K562 (cell line): ENCODE data around the gene GNB5. TPM values are rescaled to one million over a fixed set of nuclear protein-coding genes. Genes with fewer than 3 reads are reported as not detected.

Experiments used
- ATAC-seq: fragments of 200-7000 bp; cut with Tn5 transposase; 3 replicates; pipeline ENCODE4 v1.9.1; 2020; ENCODE audit warnings: moderate library complexity
- BruUV-seq: library from RNA; stranded (reverse); fragments of 400-500 nt; replicated peaks from 2 replicates; lab custom pipeline; 2021; lab: Mats Ljungman, UMichigan
- CTCF ChIA-PET: fragments of 300-600 bp; formaldehyde crosslinking; extraction: SDS; loops from one replicate; lab custom pipeline; 2021; ENCODE audit warnings: low intra/inter-chr PET ratio; lab: Yijun Ruan, JAX
- POLR2A ChIA-PET: fragments of 300-600, 350-650 bp; sonication (Branson Sonifier 250); formaldehyde crosslinking; extraction: SDS; loops from one replicate; lab custom pipeline; 2021; ENCODE audit warnings: antibody characterized with exemption, inconsistent platforms; lab: Yijun Ruan, JAX
- DNase-seq, 4 experiments: peaks; one replicate each; pipeline versions ENCODE4 v3.0.0 to v3.0.0-alpha.2; 2011 to 2018; ENCODE audit warnings: low spot score in 3 of 4, mixed read lengths in 3 of 4; ENCODE audit errors: extremely low read depth in 1 of 4
- FAIRE-seq: peaks from 2 replicates; lab custom pipeline; 2011; peaks lifted over from hg19 to GRCh38; lab: Jason Lieb, UNC
- H2AFZ ChIP-seq: 2 replicates; pipeline ENCODE4 v1.6.0; 2011; ENCODE audit warnings: low read depth, low read length, control low read depth, inconsistent platforms
- H3K27ac ChIP-seq: fragments of 200-600 bp; 3 replicates; pipeline ENCODE4 v1.8.0; 2011; ENCODE audit warnings: low read depth, mild to moderate bottlenecking, control low read depth, inconsistent platforms, low read length, moderate library complexity, mixed read lengths; ENCODE audit errors: extremely low read depth
- H3K27me3 ChIP-seq, 2 experiments: fragments of 300-600 bp in 1 of 2; 2 replicates in 1 of 2; 3 replicates in 1 of 2; pipeline versions ENCODE4 v1.6.0 to v1.8.0; 2011; ENCODE audit warnings: inconsistent platforms in 2 of 2, low read length in 2 of 2, mild to moderate bottlenecking in 1 of 2, mixed read lengths in 1 of 2, moderate library complexity in 1 of 2; ENCODE audit not compliant: control insufficient read depth in 2 of 2, insufficient read depth in 2 of 2
- H3K36me3 ChIP-seq: fragments of 300-600 bp; 3 replicates; pipeline ENCODE4 v1.8.0; 2011; ENCODE audit warnings: mild to moderate bottlenecking, low read length, inconsistent platforms; ENCODE audit not compliant: control insufficient read depth, insufficient read depth
- H3K4me1 ChIP-seq, 2 experiments: fragments of 200-600 bp in 1 of 2; replicated peaks in 1 of 2; 2 replicates in 1 of 2; 3 replicates in 1 of 2; pipeline versions ENCODE4 v1.5.1 to v1.8.0; 2011; ENCODE audit warnings: inconsistent platforms in 2 of 2, low read length in 2 of 2, mild to moderate bottlenecking in 1 of 2, mixed read lengths in 1 of 2, moderate library complexity in 1 of 2; ENCODE audit not compliant: control insufficient read depth in 2 of 2, insufficient read depth in 2 of 2
- H3K4me2 ChIP-seq: 2 replicates; pipeline ENCODE4 v1.6.1; 2011; ENCODE audit warnings: low read length, control low read depth, inconsistent platforms, mixed read lengths; ENCODE audit not compliant: insufficient read depth
- H3K4me3 ChIP-seq: fragments of 200-600 bp; sonication (generic), shearing (Covaris generic); 2 replicates; pipeline ENCODE4 v1.5.1; 2016; ENCODE audit warnings: control low read depth, inconsistent platforms
- H3K79me2 ChIP-seq: fragments of 200-600 bp; 3 replicates; pipeline ENCODE4 v1.8.0; 2011; ENCODE audit warnings: low read length, inconsistent platforms; ENCODE audit not compliant: control insufficient read depth, insufficient read depth
- H3K9ac ChIP-seq, 2 experiments: 2 replicates each; pipeline versions ENCODE4 v1.6.0 to v1.6.1; 2011; ENCODE audit warnings: low read depth in 2 of 2, low read length in 2 of 2, control low read depth in 1 of 2, inconsistent platforms in 1 of 2, mild to moderate bottlenecking in 1 of 2, mixed read lengths in 1 of 2; ENCODE audit not compliant: insufficient read depth in 1 of 2
- H3K9me1 ChIP-seq: one replicate; pipeline ENCODE4 v1.6.0; 2011; ENCODE audit warnings: inconsistent platforms, mild to moderate bottlenecking, low read length, moderate library complexity; ENCODE audit not compliant: control insufficient read depth, insufficient read depth
- H3K9me3 ChIP-seq: replicated peaks from 2 replicates; pipeline ENCODE4 v1.5.1; 2011; ENCODE audit warnings: low read depth, low read length, inconsistent platforms; ENCODE audit not compliant: control insufficient read depth, insufficient read depth
- H4K20me1 ChIP-seq: replicated peaks from 2 replicates; pipeline ENCODE4 v1.6.1; 2011; ENCODE audit warnings: low read length, inconsistent platforms, mixed read lengths; ENCODE audit not compliant: control insufficient read depth, insufficient read depth
- NFATC3 ChIP-seq: fragments of 450-650 bp; IDR thresholded peaks from 2 replicates; pipeline ENCODE4 v1.6.1; 2017; ENCODE audit warnings: mild to moderate bottlenecking
- NFIC ChIP-seq: fragments of 450-650 bp; IDR thresholded peaks from 2 replicates; pipeline ENCODE4 v1.6.1; 2017; ENCODE audit warnings: mild to moderate bottlenecking, inconsistent platforms
- NFIX ChIP-seq: fragments of 250-450 bp; sonication (Bioruptor Pico); IDR thresholded peaks from 2 replicates; pipeline ENCODE4 v1.4.0; 2020; ENCODE audit warnings: low read depth, mild to moderate bottlenecking, moderate library complexity
- RAD21 ChIP-seq, 2 experiments: fragments of 250-450 bp in 1 of 2; fragments of 450-650 bp in 1 of 2; sonication (Bioruptor Pico) in 1 of 2; formaldehyde crosslinking in 1 of 2; IDR thresholded peaks in 1 of 2; conservative IDR thresholded peaks in 1 of 2; 2 replicates each; pipeline versions ENCODE4 v1.4.0 to v1.8.0; 2020 to 2022; ENCODE audit warnings: mild to moderate bottlenecking in 2 of 2, moderate library complexity in 1 of 2
- SMAD1 ChIP-seq: fragments of 150-350 bp; IDR thresholded peaks from 2 replicates; pipeline ENCODE4 v1.6.1; 2014; ENCODE audit warnings: low read length, low read depth; ENCODE audit not compliant: partially characterized antibody
- ZNF780A ChIP-seq: fragments of 250-450 bp; sonication (Bioruptor Pico); IDR thresholded peaks from 2 replicates; pipeline ENCODE4 v1.5.0; 2021; ENCODE audit warnings: mild to moderate bottlenecking
- WGBS: fragments of 100-300 bp; shearing (Covaris generic); methylation state at CpG from one replicate; pipeline ENCODE4 v1.1.6; 2016; ENCODE audit warnings: low coverage, mixed read lengths; ENCODE audit not compliant: insufficient coverage; ENCODE audit errors: missing lambda C conversion rate; 5-methylcytosine and 5-hydroxymethylcytosine counted together
- in situ Hi-C: fragments of 300-500 bp; cut with MboI; formaldehyde crosslinking; loops from 4 replicates; pipeline ENCODE4 v1.15.0; 2018; ENCODE audit warnings: inconsistent platforms, mixed read lengths
- intact Hi-C: fragments of 100-400 bp; cut with micrococcal nuclease; formaldehyde crosslinking; loops from 2 replicates; pipeline ENCODE4 v1.14.2; 2022
- polyA plus RNA-seq, 8 experiments: library from polyadenylated mRNA; depleted of rRNA in 4 of 8; stranded (reverse) in 5 of 8; unstranded in 3 of 8; fragments of >200 nt; fragmentation: Nextera tagmentation in 2 of 8; fragmentation: Illumina TruSeq in 1 of 8; extraction: Ambion mirVana in 2 of 8; extraction: Trizol in 1 of 8; gene quantifications; 2 replicates each; pipeline versions ENCODE4 v1.2.1 to v1.2.3, GENCODE V29; 2011 to 2014; ENCODE audit warnings: inconsistent platforms in 1 of 8, missing spikeins in 1 of 8
- total RNA-seq, 7 experiments: library from RNA; depleted of rRNA in 6 of 7; stranded (reverse); fragments of >200 nt in 6 of 7; fragmentation: Illumina TruSeq in 2 of 7; extraction: Trizol in 2 of 7; gene quantifications; 2 replicates each; pipeline versions ENCODE4 v1.2.1 to v1.2.3, GENCODE V29; 2011 to 2021; ENCODE audit warnings: low replicate concordance in 1 of 7

Gene GNB5
- total and polyA plus RNA-seq, 9 of the 15 experiments (the other 6 are each of a cell fraction or from before 2014, with no cell fraction given), result 0.11 to 2.1 (median 0.77) TPM

- H3K9me1 ChIP-seq, result no peaks in the 10 kb centered on the region
- H3K9me3 ChIP-seq, result no peaks in the 10 kb centered on the region
- BruUV-seq, result no TSS peak
- TF ChIP-seq NFIX (CRISPR knock-in tag), result peak; percentile 99
- no peak for TF ChIP-seq ZNF780A (CRISPR knock-in tag)
- TF ChIP-seq NFIC, result peak; percentile 99
- no peak for TF ChIP-seq NFATC3
- peak; percentile 85 for TF ChIP-seq SMAD1
- peak in 1 of 2 experiments; percentile 27; a peak in 1 of 4 replicates for TF ChIP-seq RAD21 (CRISPR knock-in tag; conservative IDR thresholded peaks at IDR 0.05 in 1 of 2, IDR thresholded peaks at IDR 0.05 in 1 of 2)
- no peak overlapping the region for H3K27ac ChIP-seq
- ATAC-seq (no peak), FAIRE-seq (no peak), DNase-seq (no peak)
- H3K9ac ChIP-seq, result no peak overlapping the region
- in situ Hi-C loops (no loop called here), intact Hi-C loops (no loop called here)
- H4K20me1 ChIP-seq, result no peaks in the 10 kb centered on the region
- WGBS, result 82% methylated on average over 3 of the region's 3 CpGs
- H3K4me2 ChIP-seq, result no peak overlapping the region
- H3K79me2 ChIP-seq, result no peaks in the 10 kb centered on the region
- ChIA-PET POLR2A (no interaction called here), CTCF (no interaction called here)
- H3K27me3 ChIP-seq, result no peaks in the 10 kb centered on the region
- no peaks in the 10 kb centered on the region for H3K36me3 ChIP-seq
- H2AFZ ChIP-seq, result no peak overlapping the region
- no peak overlapping the region for H3K4me3 ChIP-seq
- no peaks in the 10 kb centered on the region; a peak in 2 of 5 replicates for H3K4me1 ChIP-seq
Measured at GRCh38 chr15:52128568-52128967, 62.6 kb downstream of the GNB5 start.
